OCI-LY1 (cell line): ENCODE data around the gene KRCC1.

ENCODE experiments used
- CTCF ChIP-seq: fragments of 200-600 bp; sonication (generic), shearing (Covaris generic); IDR thresholded peaks from 2 replicates; pipeline ENCODE4 v1.5.1; 2017; ENCODE audit warnings: mild to moderate bottlenecking, antibody characterized with exemption, low read length, moderate library complexity, mixed read lengths
- EZH2 ChIP-seq: fragments of 200-600 bp; sonication (generic), shearing (Covaris generic); IDR thresholded peaks from 2 replicates; pipeline ENCODE4 v1.8.0; 2017; ENCODE audit warnings: borderline replicate concordance, mixed run types, mild to moderate bottlenecking, antibody characterized with exemption, low read length, moderate library complexity, mixed read lengths

DNA sequence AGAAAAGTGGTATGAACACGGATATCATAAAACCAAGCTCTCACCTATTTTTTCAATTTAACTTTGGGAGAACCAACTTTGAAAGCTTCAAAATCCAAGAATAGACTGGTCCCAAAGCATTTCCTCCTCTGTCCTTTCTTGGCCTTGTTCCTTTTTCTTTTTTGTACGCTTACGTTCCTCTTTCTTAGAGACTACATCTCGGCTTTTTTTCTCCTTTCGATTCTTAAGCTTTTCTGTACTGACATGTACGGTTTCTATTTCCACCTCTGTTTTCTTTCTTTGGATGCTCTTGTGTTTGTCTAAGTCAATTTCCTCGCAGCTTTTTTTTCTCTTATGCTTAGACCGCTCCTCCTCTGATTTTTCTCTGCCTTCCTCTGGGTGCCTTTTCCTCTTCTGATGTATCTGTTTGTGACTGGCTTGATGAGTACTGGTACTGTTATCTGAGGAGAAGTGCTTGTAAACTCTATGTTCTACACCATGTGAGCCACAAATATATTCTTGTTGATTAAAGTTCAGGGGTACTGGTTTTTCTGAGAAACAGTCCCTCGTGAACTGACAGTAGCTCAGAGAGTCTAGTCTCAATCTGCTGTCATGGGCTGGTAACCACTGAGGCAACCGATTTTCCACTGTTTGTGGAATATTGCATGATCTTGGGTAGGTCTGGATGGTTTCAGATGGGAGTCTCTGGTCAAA is 27.7 kb downstream of the KRCC1 start:
- no peak for TF ChIP-seq CTCF
- no peak for TF ChIP-seq EZH2
